A673 (cell line): Measurements from ENCODE around the gene STARD3. TPM values are rescaled to one million over a fixed set of nuclear protein-coding genes. Genes with fewer than 3 reads are reported as not detected.

Experiments used
- BruUV-seq: library from RNA; stranded (reverse); fragments of 400-500 nt; replicated peaks from 2 replicates; lab custom pipeline; 2021; lab: Mats Ljungman, UMichigan
- CTCF ChIA-PET: fragments of 300-600 bp; sonication (Branson Sonifier 250); formaldehyde crosslinking; loops from one replicate; lab custom pipeline; 2022; ENCODE audit warnings: antibody characterized with exemption; lab: Charles Lee
- POLR2A ChIA-PET: fragments of 300-600 bp; sonication (Branson Sonifier 250); formaldehyde crosslinking; loops from one replicate; lab custom pipeline; 2022; ENCODE audit warnings: antibody characterized with exemption; ENCODE audit not compliant: low non-redundant PET; lab: Charles Lee
- DNase-seq: peaks from one replicate; pipeline ENCODE4 v3.0.0-alpha.2; 2015; ENCODE audit warnings: low spot score
- H3K27ac ChIP-seq: fragments of 200-600 bp; sonication (generic); 2 replicates; pipeline ENCODE4 v1.5.1; 2016; ENCODE audit warnings: mixed run types, low read depth, mild to moderate bottlenecking, mixed read lengths, antibody characterized with exemption, low read length; ENCODE audit not compliant: poor library complexity, severe bottlenecking
- H3K27me3 ChIP-seq: fragments of 200-600 bp; sonication (generic); replicated peaks from 2 replicates; pipeline ENCODE4 v1.6.1; 2017; ENCODE audit warnings: mixed run types, low read depth, mild to moderate bottlenecking, mixed read lengths, antibody characterized with exemption, low read length; ENCODE audit not compliant: insufficient read depth, poor library complexity
- H3K36me3 ChIP-seq: fragments of 200-600 bp; sonication (generic); 2 replicates; pipeline ENCODE4 v1.6.1; 2016; ENCODE audit warnings: mixed run types, mild to moderate bottlenecking, mixed read lengths, antibody characterized with exemption, low read length; ENCODE audit not compliant: insufficient read depth, poor library complexity, severe bottlenecking
- H3K4me1 ChIP-seq: fragments of 200-600 bp; sonication (generic); 2 replicates; pipeline ENCODE4 v1.6.1; 2017; ENCODE audit warnings: mixed run types, mild to moderate bottlenecking, mixed read lengths, antibody characterized with exemption, low read length; ENCODE audit not compliant: insufficient read depth, poor library complexity, severe bottlenecking
- H3K4me3 ChIP-seq: fragments of 200-600 bp; sonication (generic); 2 replicates; pipeline ENCODE4 v1.5.1; 2016; ENCODE audit warnings: low read depth, mixed run types, mild to moderate bottlenecking, mixed read lengths, low read length; ENCODE audit not compliant: poor library complexity, severe bottlenecking
- H3K9me3 ChIP-seq: fragments of 200-600 bp; sonication (generic); 2 replicates; pipeline ENCODE4 v1.6.1; 2016; ENCODE audit warnings: mixed run types, low read depth, mild to moderate bottlenecking, mixed read lengths, antibody characterized with exemption, low read length; ENCODE audit not compliant: poor library complexity, severe bottlenecking
- EZH2 ChIP-seq: fragments of 200-600 bp; sonication (generic); IDR thresholded peaks from 2 replicates; pipeline ENCODE4 v1.6.1; 2017; ENCODE audit warnings: borderline replicate concordance, low read depth, mild to moderate bottlenecking, mixed read lengths, antibody characterized with exemption, low read length; ENCODE audit not compliant: poor library complexity, severe bottlenecking
- intact Hi-C: fragments of 100-400 bp; cut with micrococcal nuclease; formaldehyde crosslinking; loops from one replicate; pipeline ENCODE4 v1.10.0; 2022; ENCODE audit not compliant: unreplicated experiment
- total RNA-seq: library from RNA; stranded (reverse); gene quantifications from 2 replicates; pipeline ENCODE4 v1.2.3, GENCODE V29; 2021
- TF ChIP-seq, protein P1 (sequence below): fragments of 300-800, 200-600 bp; sonication (generic); conservative IDR thresholded peaks from 2 replicates; pipeline ENCODE4 v1.5.1; 2017; ENCODE audit warnings: low read depth, mild to moderate bottlenecking, antibody characterized with exemption, low read length, moderate library complexity, mixed read lengths

Gene STARD3
- total RNA-seq, 1 experiment from 2014 or later = 21.3 TPM

DNA sequence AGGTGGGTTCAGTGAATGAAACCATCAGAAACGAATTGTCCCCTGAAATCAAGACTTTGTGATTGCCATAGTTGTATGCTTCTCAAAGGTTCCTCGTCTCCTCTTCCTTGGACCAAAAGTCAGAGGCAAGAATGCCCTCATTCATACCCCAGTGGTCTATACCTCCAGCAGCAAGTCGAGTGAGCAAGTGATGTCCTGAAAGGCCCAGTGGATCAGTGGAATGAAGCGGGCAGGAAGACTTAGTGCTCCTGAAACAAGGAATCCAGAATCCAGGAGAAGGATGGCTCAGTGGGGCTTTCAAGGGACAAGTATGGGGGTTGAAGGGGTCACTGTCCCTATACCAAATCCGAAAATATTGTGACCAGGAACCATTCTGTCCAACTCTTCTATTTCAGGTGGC is 57.6 kb downstream of the STARD3 start:
- H3K36me3 ChIP-seq = no peaks in the 10 kb centered on the region
- H3K9me3 ChIP-seq = no peaks in the 10 kb centered on the region
- no peak overlapping the region for H3K4me3 ChIP-seq
- DNase-seq = no peak
- H3K27ac ChIP-seq = no peak overlapping the region
- no TSS peak for BruUV-seq
- H3K27me3 ChIP-seq = no peaks in the 10 kb centered on the region
- intact Hi-C loops = no loop called here
- ChIA-PET POLR2A (no interaction called here), CTCF (no interaction called here)
- no peaks in the 10 kb centered on the region for H3K4me1 ChIP-seq
- TF ChIP-seq, protein P1, sequence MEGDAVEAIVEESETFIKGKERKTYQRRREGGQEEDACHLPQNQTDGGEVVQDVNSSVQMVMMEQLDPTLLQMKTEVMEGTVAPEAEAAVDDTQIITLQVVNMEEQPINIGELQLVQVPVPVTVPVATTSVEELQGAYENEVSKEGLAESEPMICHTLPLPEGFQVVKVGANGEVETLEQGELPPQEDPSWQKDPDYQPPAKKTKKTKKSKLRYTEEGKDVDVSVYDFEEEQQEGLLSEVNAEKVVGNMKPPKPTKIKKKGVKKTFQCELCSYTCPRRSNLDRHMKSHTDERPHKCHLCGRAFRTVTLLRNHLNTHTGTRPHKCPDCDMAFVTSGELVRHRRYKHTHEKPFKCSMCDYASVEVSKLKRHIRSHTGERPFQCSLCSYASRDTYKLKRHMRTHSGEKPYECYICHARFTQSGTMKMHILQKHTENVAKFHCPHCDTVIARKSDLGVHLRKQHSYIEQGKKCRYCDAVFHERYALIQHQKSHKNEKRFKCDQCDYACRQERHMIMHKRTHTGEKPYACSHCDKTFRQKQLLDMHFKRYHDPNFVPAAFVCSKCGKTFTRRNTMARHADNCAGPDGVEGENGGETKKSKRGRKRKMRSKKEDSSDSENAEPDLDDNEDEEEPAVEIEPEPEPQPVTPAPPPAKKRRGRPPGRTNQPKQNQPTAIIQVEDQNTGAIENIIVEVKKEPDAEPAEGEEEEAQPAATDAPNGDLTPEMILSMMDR = no peak
- no peak for TF ChIP-seq EZH2

DNA sequence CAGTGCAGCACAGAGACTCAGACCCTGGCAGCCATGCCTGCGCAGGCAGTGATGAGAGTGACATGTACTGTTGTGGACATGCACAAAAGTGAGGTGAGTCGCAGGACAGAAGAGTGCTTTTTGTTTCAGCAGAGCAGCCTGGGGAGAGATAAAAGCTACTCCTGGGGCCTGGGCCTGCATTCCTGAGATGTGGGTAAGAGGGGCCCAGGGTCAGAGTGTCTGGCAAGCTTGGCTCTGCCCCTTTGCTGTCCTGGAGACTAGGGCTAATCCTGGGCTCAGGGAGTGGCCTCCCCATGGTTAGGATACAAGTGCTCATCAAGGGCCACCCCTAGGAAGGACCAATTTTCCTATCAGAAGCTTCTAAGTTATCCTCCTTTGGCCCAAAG is 58.1 kb downstream of the STARD3 start:
- TF ChIP-seq, protein P1 = no peak
- TF ChIP-seq EZH2 = no peak
- H3K36me3 ChIP-seq = no peaks in the 10 kb centered on the region
- CTCF ChIA-PET = no interaction called here
- intact Hi-C loops = no loop called here
- POLR2A ChIA-PET = no interaction called here
- H3K9me3 ChIP-seq = no peaks in the 10 kb centered on the region
- no peaks in the 10 kb centered on the region for H3K27me3 ChIP-seq
- DNase-seq = no peak
- no peak overlapping the region for H3K4me3 ChIP-seq
- H3K4me1 ChIP-seq = no peaks in the 10 kb centered on the region
- BruUV-seq = no TSS peak
- no peak overlapping the region for H3K27ac ChIP-seq

DNA sequence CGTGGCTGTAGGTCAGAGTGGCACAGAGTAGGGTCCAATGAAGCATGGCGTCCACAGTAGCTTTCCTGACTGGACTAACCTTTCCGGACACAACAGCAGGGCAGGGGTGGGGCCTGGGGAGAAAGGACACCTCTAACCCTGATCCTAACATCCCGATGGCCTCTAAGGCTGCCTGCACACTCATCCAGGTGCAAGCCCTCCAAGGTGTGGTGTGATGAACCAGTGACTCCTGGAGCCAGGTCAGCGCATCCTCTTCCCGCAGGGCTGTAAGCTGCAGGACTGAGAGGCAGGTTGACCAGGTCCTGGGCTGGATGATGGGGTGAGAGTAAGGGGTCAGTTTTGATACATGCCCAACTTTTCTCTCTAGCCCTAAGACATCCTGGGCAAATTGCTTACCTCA is 59.8 kb downstream of the STARD3 start:
- ChIA-PET POLR2A (no interaction called here), CTCF (no interaction called here)
- Histone ChIP-seq H3K36me3 (no peaks in the 10 kb centered on the region), H3K9me3 (no peaks in the 10 kb centered on the region), H3K27ac (no peak overlapping the region), H3K4me3 (no peak overlapping the region), H3K27me3 (no peaks in the 10 kb centered on the region), H3K4me1 (no peaks in the 10 kb centered on the region)
- DNase-seq = no peak
- no TSS peak for BruUV-seq
- TF ChIP-seq EZH2 = no peak
- TF ChIP-seq, protein P1 = no peak
- intact Hi-C loops = no loop called here
